ACC112 (cell line): ENCODE data around the gene RIPOR2.
"Not testable (repeated sequence)": the region's sequence is repeated elsewhere in the genome, so short reads cannot be mapped to it uniquely, and the experiment has no call there.

Experiments
- H2AFZ ChIP-seq: fragments of 200-600 bp; sonication (generic); one replicate; pipeline ENCODE4 v1.6.0; 2017; ENCODE audit warnings: antibody characterized with exemption, low read length; ENCODE audit not compliant: unreplicated experiment
- H3K27ac ChIP-seq: fragments of 200-600 bp; sonication (generic); 2 replicates; pipeline ENCODE4 v1.5.1; 2014; ENCODE audit warnings: low read depth, mild to moderate bottlenecking, antibody characterized with exemption, low read length, moderate library complexity
- H3K27me3 ChIP-seq: fragments of 200-600 bp; sonication (generic); 2 replicates; pipeline ENCODE4 v1.6.1; 2014; ENCODE audit warnings: mild to moderate bottlenecking, antibody characterized with exemption, low read length, moderate library complexity, mixed read lengths; ENCODE audit not compliant: insufficient read depth
- H3K36me3 ChIP-seq: fragments of 200-600 bp; sonication (generic); 2 replicates; pipeline ENCODE4 v1.6.1; 2016; ENCODE audit warnings: mild to moderate bottlenecking, antibody characterized with exemption, low read length, moderate library complexity, mixed read lengths; ENCODE audit not compliant: insufficient read depth
- H3K4me1 ChIP-seq: fragments of 200-600 bp; sonication (generic); one replicate; pipeline ENCODE4 v1.6.1; 2016; ENCODE audit warnings: low read length, mixed read lengths; ENCODE audit not compliant: insufficient read depth, unreplicated experiment, control insufficient read depth
- H3K4me3 ChIP-seq: fragments of 200-600 bp; sonication (generic); 2 replicates; pipeline ENCODE4 v1.5.1; 2014; ENCODE audit warnings: mild to moderate bottlenecking, low read depth, low read length
- H3K79me2 ChIP-seq: fragments of 200-600 bp; sonication (generic); one replicate; pipeline ENCODE4 v1.6.0; 2016; ENCODE audit warnings: low read length; ENCODE audit not compliant: control insufficient read depth, unreplicated experiment, insufficient read depth

RIPOR2 gene

GRCh38 chr6:24915641-24916040 lies 20.1 kb downstream of the RIPOR2 start:
- Histone ChIP-seq H3K4me3 (no peak overlapping the region), H3K79me2 (no peaks in the 10 kb centered on the region), H3K27me3 (peaks cover 28% of the 10 kb centered on the region), H3K36me3 (no peaks in the 10 kb centered on the region), H2AFZ (no peak overlapping the region), H3K4me1 (peaks cover 5% of the 10 kb centered on the region), H3K27ac (no peak overlapping the region)

GRCh38 chr6:24914082-24914481 lies 21.7 kb downstream of the RIPOR2 start:
- H3K27me3 ChIP-seq: peaks cover 38% of the 10 kb centered on the region
- H3K79me2 ChIP-seq, H3K27ac ChIP-seq, H3K4me3 ChIP-seq, H2AFZ ChIP-seq, H3K36me3 ChIP-seq: not testable (repeated sequence)
- H3K4me1 ChIP-seq: peaks cover 12% of the 10 kb centered on the region

- Histone ChIP-seq H3K79me2 (no peaks in the 10 kb centered on the region), H3K27ac (no peak overlapping the region), H2AFZ (no peak overlapping the region), H3K4me1 (peaks cover 15% of the 10 kb centered on the region), H3K36me3 (no peaks in the 10 kb centered on the region), H3K4me3 (peak overlapping the region; percentile 78), H3K27me3 (peaks cover 38% of the 10 kb centered on the region)
These were observed 23.9 kb downstream of the RIPOR2 start for GRCh38 chr6:24911796-24912382.

GRCh38 chr6:24910961-24911725 lies 24.6 kb downstream of the RIPOR2 start:
- Histone ChIP-seq H3K27ac (no peak overlapping the region), H3K79me2 (no peaks in the 10 kb centered on the region), H3K4me1 (peaks cover 15% of the 10 kb centered on the region), H3K27me3 (peaks cover 38% of the 10 kb centered on the region), H3K4me3 (peak overlapping the region; percentile 78), H2AFZ (peak overlapping the region; percentile 68), H3K36me3 (no peaks in the 10 kb centered on the region)

GRCh38 chr6:24910331-24910960 lies 25.3 kb downstream of the RIPOR2 start:
- Histone ChIP-seq H3K27ac (no peak overlapping the region), H3K36me3 (no peaks in the 10 kb centered on the region), H3K4me1 (peaks cover 15% of the 10 kb centered on the region), H2AFZ (peak overlapping the region; percentile 68), H3K27me3 (peaks cover 38% of the 10 kb centered on the region), H3K79me2 (no peaks in the 10 kb centered on the region), H3K4me3 (peak overlapping the region; percentile 78)

GRCh38 chr6:24909241-24910216 lies 26.2 kb downstream of the RIPOR2 start:
- Histone ChIP-seq H3K27me3 (peaks cover 34% of the 10 kb centered on the region), H3K4me3 (peak overlapping the region; percentile 78), H3K4me1 (peaks cover 15% of the 10 kb centered on the region), H3K79me2 (no peaks in the 10 kb centered on the region), H3K27ac (no peak overlapping the region), H3K36me3 (no peaks in the 10 kb centered on the region), H2AFZ (no peak overlapping the region)

- Histone ChIP-seq H3K36me3 (no peaks in the 10 kb centered on the region), H3K79me2 (no peaks in the 10 kb centered on the region), H3K4me1 (peaks cover 15% of the 10 kb centered on the region), H3K27me3 (peaks cover 34% of the 10 kb centered on the region), H2AFZ (peak overlapping the region; percentile 31), H3K4me3 (peak overlapping the region; percentile 78), H3K27ac (no peak overlapping the region)
These were observed 27.1 kb downstream of the RIPOR2 start for GRCh38 chr6:24908650-24909035.

- peak overlapping the region; percentile 78; the same call in 1 of the 2 replicates for H3K4me3 ChIP-seq
- H3K27me3 ChIP-seq: peaks cover 30% of the 10 kb centered on the region
- H3K4me1 ChIP-seq: peaks cover 17% of the 10 kb centered on the region
- no peaks in the 10 kb centered on the region for H3K36me3 ChIP-seq
- H3K27ac ChIP-seq: no peak overlapping the region
- H3K79me2 ChIP-seq: no peaks in the 10 kb centered on the region
- peak overlapping the region; percentile 31 for H2AFZ ChIP-seq
These were observed 27.7 kb downstream of the RIPOR2 start for GRCh38 chr6:24907919-24908649.

GRCh38 chr6:24906314-24906713 lies 29.4 kb downstream of the RIPOR2 start:
- Histone ChIP-seq H3K4me1 (peaks cover 23% of the 10 kb centered on the region), H3K4me3 (no peak overlapping the region), H3K27ac (no peak overlapping the region), H3K36me3 (no peaks in the 10 kb centered on the region), H3K27me3 (peaks cover 12% of the 10 kb centered on the region; the same call in 1 of the 2 replicates), H3K79me2 (no peaks in the 10 kb centered on the region), H2AFZ (no peak overlapping the region)
